Omental fat pad (tissue), 4 donors: Measurements from ENCODE around the gene REPS1. TPM values are rescaled to one million over a fixed set of nuclear protein-coding genes. Genes with fewer than 3 reads are reported as not detected.

Source experiments
- ATAC-seq: fragments of 150-250 bp; one replicate; pipeline ENCODE4 v1.9.1; 2016; ENCODE audit warnings: mild to moderate bottlenecking, moderate library complexity; ENCODE audit not compliant: low FRiP score
- DNase-seq: peaks from one replicate; pipeline ENCODE4 v3.0.0-alpha.2; 2019; ENCODE audit warnings: low spot score
- total RNA-seq, 4 donors: library from RNA; depleted of rRNA; stranded (reverse); fragments of >200 nt; gene quantifications; one replicate each; pipeline ENCODE4 v1.1.0, GENCODE V29; 2016
- TF ChIP-seq, protein P1 (sequence below), 3 donors: fragments of 450-650 bp; IDR thresholded peaks; one replicate each; pipeline ENCODE4 v1.5.1; 2016 to 2017; ENCODE audit warnings: antibody characterized with exemption in 3 of 3, mild to moderate bottlenecking in 3 of 3, moderate library complexity in 2 of 3

REPS1 gene
- total RNA-seq, 4 donors from 2014 or later: 25.2 to 46.0 (median 35.9) TPM

DNA sequence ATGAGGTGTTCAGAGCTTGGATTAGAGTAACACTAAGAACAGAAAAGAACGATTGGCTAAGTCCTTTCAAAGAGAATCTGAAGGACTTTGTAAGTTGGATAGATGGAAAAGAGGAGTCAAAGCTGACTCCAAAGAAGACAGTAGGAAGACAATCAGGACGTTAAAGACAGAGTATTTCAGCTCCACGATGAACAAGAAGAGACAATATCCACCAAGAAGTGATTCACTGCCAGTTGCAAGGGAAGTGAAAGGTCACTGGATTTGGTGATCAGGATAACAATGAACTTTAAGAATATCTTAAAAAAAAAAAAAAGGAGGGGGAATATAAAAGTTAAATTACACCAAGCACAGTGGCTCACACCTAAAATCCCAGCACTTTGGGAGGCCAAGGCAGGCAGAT is 17.9 kb downstream of the REPS1 start:
- ATAC-seq: no peak
- DNase-seq: no peak
- TF ChIP-seq, protein P1, sequence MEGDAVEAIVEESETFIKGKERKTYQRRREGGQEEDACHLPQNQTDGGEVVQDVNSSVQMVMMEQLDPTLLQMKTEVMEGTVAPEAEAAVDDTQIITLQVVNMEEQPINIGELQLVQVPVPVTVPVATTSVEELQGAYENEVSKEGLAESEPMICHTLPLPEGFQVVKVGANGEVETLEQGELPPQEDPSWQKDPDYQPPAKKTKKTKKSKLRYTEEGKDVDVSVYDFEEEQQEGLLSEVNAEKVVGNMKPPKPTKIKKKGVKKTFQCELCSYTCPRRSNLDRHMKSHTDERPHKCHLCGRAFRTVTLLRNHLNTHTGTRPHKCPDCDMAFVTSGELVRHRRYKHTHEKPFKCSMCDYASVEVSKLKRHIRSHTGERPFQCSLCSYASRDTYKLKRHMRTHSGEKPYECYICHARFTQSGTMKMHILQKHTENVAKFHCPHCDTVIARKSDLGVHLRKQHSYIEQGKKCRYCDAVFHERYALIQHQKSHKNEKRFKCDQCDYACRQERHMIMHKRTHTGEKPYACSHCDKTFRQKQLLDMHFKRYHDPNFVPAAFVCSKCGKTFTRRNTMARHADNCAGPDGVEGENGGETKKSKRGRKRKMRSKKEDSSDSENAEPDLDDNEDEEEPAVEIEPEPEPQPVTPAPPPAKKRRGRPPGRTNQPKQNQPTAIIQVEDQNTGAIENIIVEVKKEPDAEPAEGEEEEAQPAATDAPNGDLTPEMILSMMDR (IDR thresholded peaks at IDR 0.05): no peak

DNA sequence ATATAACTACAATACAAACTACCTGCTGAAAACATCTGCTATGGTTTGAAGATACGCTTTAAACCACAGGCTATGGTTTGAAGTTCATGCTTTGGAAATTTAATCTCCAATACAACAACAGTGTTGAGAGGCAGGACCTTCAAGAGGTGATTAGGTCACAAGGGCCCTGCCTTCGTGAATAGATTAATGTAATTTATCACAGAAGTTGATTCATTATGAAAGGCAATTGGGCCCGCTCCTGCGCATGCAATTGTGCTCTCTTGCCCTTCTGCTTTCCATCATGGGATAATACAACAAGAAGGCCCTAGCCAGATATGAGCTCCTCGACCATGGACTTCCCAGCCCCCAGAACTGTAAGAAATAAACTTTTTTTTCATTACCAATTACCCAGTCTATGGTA is 21.2 kb downstream of the REPS1 start:
- TF ChIP-seq, protein P1 (IDR thresholded peaks at IDR 0.05): no peak
- ATAC-seq: no peak
- no peak for DNase-seq

DNA sequence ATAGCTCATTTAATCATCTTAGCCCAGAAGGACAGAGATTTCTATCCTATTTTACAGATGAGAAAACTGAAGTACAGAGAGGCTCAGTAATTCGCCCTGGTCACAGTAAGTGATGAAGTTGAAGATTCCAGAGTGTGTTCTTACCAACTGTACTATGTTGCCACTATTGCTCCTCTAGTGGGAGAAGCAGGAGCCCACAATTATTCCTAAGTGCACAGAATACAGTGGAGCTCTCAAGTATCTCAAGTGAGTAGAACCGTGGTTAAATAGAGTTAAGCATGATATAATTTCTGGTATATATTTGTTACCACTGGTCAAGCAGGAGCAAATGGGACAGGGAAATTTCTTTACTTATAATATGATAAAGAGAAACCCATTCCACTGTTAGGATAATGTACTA is 22.1 kb downstream of the REPS1 start:
- TF ChIP-seq, protein P1 (IDR thresholded peaks at IDR 0.05): no peak
- ATAC-seq (no peak), DNase-seq (no peak)

DNA sequence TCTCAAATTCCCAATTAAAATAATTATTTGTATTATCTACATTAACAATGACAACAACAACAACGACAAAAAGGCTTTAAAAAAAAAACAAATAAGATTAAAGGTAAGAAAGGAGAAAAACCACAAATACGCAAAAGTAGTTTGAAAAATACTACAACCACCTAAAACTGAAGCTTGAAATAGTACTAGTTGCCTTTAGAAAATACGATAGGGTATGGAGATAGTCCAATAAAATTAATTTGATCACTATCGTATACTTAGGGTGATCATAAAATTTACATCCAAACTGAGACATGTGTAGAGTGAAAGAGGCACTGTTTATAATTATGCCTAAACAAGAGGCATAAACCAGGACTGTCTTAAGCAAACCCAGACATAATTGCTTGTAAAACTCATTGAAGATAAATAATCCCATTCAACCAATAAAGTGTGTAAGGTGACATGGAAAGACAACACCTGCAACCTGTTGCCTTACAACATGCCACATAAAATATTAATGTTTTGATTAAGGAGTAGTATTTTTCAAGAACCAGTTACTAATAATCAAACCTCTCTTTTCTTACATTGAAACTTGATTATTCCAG is 22.7 kb downstream of the REPS1 start:
- TF ChIP-seq, protein P1 (IDR thresholded peaks at IDR 0.05): no peak
- DNase-seq: no peak
- ATAC-seq: no peak

DNA sequence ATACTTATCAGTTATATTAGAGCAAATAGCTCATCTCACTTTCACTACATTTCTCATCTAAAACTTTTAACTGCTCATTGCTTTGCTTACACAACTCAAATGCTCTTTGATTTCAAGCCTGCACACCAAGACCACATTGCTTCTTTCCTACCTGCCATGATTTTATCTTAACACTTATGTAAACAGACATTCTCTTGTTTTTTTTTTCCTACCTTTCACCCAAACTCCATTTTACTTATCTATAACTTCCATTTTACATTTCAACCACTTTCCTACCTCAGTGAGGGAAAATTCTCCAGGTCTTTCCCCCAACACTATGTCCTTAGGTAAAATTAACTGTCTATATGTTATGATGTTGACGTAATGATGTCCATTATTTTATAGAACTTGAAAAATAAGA is 24.0 kb downstream of the REPS1 start:
- DNase-seq: no peak
- ATAC-seq: no peak
- TF ChIP-seq, protein P1 (IDR thresholded peaks at IDR 0.05): no peak

DNA sequence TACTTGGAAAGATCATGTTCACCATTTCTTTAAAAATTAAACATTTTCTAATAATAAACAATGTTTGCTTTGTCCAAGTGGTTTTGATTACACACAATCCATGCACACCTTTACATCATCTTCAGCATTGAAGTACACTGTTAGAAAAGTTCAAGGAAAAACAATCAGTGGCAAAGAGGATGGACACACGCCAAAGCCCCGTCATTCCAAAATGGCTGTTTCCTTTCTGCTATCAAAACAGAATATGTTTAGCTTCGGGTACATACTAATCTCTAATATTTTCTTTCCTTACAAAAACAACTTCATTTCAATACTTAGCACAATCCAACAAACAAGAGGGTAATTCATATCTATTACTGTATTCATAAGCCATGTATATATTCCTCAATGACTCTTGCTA is 24.5 kb downstream of the REPS1 start:
- DNase-seq (no peak), ATAC-seq (no peak)
- TF ChIP-seq, protein P1 (IDR thresholded peaks at IDR 0.05): no peak

DNA sequence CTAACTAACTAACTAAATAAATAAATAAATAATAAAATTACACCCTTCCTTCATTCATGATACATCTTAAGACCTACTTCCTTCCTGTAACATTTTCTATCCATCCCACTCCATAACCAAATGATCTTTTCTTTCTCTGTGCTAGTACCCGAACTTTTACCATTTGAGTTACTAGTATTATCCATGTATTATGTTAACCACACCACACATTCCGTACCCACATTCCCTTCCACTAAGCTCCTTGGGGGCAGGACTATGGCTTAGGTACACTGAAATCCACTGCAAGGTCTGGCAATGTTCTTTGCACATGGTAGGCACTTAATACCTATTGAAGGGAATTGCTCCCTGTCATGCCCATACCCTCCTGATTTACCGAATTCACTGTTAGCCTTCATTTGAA is 24.9 kb downstream of the REPS1 start:
- TF ChIP-seq, protein P1 (IDR thresholded peaks at IDR 0.05): no peak
- ATAC-seq: no peak
- no peak for DNase-seq
